CD1c-positive myeloid dendritic cell (primary cell): ENCODE measurements around the gene ZNF518B.
A peak's percentile ranks its signal among the peaks of the same experiment; 100 is the strongest.
"Not testable (repeated sequence)": the region's sequence is repeated elsewhere in the genome, so short reads cannot be mapped to it uniquely, and the experiment has no call there.

ENCODE experiments used
- DNase-seq: peaks from one replicate; pipeline ENCODE4 v3.0.0-alpha.2; 2016; ENCODE audit errors: extremely low spot score

ZNF518B gene

DNA sequence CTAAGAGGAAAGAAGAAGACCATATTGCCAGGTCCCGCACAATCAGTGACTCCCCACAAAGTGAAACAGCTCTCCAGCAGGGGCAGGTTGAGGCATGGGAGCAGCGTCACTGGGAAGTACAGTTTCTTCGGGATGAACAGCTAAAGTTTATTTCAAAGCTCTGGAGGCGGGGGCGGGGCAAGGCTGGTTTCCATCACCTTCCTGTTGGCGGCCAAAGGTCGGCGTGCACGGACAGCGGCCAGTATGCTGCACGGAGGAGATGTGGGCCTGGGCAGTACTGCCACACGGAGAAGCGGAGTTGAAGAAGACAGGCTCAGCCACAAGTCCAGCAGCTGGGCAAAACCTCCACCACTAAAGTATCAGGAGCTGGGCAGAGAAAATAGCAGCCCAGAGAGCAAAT is 951 bp upstream of the ZNF518B start:
- no peak for DNase-seq

DNA sequence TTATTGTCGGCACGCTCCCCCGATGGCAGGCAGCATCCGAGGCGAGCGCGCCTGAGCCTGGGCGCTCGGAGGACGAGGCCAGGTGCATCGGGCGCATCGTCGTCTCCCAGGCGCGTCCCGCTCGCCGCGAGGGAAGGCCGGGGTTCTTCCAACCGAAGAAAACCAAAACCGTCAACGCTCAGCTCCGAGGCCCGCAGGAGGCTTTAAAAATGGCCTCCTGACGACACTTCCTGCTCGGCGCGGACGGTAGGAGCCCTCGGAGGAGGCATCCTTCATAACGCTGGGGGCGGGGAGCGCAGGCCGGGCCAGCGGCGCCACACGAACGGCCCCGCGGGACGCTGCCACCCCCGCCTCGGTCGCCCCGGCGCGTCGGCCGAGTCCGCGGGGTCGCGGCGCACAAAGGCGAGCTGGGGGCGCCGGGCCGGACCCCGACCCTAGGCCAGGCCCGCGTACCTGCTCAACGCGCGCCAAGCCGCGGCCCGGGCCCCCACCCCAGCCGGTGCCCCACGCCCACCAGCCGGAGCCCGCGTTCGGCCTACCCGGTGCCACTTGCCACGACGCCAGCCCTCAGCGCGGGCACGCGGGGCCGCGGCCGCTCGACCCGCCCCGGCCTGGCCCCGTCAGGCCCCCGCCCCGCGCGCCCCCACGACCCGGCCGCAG is 501 bp downstream of the ZNF518B start:
- DNase-seq, result peak; percentile 61

DNA sequence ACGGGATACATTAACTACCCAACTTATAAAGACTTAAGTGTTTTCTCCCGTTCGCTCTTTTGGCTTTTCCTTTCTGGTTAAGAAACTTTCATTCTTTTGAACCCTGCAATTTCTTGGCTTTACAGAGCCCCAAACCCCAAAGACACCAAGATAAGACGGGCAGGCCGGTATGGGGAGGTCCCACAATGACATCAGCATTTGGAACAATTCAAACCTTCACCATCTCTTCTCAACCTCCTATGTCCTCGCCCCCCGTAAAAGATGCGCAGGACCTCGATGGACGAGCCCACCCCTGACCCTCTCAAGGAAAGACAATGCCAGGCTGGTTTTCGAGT is 999 bp downstream of the ZNF518B start:
- DNase-seq, result no peak

DNA sequence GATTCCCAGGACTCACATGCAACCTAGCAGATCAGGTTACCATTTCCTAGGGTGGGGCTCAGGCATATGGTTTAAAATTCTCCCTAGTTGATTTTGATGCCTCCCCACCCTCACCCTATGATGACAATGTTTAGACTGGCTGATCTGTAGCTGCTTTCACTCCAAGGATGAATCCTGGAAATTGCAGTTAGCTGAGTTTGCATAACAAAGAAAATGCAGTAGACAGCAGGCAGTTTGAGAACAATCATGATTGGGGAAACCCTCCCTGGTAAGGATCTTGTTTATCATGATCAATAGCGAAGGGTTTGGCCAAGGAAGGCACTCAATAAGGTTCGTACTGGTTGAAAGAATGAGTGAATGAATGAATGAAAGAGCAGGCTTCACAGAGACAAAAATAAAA is 2.1 kb downstream of the ZNF518B start:
- DNase-seq, result no peak

DNA sequence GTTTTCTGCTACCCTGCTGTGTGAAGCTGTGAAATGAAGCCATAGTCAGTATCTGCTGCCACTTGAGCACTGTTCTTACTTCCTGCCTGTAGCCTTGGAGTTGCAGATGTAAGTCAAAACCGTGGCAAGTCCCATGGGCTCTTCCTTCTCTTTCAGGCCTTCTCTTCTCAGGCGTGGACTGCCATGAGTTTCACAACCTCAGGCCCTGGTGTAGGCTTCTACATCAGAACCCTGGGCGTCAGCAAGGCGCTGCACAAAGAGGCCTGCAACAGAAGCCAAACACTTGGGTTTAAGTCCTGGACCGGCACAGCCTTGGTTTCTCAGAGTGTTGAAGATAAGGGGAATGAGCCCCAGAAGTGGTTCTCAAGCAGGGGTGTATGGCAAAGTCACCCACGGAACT is 2.5 kb downstream of the ZNF518B start:
- no peak for DNase-seq

DNA sequence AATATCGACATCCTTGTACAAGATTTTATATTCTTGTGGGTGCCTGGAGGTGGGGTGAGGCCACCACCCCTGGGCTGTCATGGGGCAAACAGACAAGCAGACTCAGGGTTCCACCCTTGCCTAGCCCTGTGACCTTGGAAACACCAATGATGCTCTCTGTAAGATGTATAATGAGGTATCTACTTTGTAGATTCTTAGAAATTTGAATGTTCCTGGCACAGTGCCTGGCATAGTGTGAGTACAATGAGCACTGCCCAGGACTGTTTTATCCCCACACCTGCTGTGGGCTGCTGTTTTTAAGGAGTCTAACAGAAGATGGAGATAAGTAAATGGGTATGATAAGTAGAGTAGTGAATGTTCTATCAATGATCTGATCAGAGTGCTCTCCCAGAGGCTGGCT is 3.1 kb downstream of the ZNF518B start:
- DNase-seq, result no peak

DNA sequence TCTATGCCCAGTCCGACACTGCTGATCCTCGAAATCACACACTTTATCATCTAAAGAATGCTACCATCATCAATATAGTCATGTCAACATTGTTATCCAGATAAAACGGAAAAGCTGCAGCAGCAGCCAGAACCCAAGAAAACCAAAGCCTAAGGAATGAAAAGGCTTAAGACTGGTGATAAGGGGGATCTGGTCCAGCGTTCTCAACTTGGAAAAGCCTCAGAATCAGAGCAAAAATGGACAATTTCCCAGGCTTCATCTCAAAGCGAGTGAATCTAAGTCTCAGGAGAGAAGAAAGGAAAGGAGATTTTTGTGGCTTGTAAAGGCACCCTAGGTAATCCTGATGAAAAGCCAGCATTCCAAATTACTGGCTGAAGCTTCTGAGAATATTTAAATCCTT is 8.2 kb downstream of the ZNF518B start:
- no peak for DNase-seq

DNA sequence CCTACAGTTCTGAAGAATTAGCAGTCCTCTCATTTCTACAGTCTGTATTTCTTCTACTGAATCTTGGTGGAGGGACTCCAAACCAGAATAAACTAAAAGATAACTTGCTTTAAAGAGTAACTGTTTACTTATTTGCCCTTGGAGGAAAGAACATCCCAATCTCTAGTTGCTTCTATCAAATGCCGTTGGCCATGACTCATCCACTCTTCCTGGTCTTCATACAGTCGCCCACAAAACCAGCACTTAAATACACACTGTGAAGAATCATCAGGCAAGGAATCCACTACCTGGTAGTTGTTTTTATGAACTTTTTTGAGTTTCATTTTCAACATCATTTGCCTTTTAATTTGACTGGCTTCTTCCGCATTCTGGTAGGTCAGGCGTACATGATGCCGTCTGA is 14.2 kb downstream of the ZNF518B start:
- no peak for DNase-seq

DNA sequence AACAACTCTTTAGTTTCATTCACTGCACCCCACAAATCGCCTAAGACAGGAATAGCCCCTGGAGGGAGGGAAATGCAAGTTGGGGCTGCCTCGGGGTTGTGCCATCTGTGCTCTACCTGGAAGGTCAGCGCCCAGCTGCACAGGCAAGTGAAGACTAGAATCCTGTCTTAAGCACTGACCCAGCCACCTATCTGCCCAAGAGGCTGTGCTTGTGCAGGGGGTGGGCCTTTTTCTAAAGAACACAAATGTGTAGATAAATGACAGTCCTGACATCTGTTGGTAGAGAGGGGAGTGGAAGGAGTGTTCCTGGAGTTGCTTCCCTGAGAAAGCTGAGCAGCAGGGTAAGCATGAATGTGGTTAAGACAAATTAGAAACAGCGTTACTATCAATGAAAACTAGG is 15.7 kb downstream of the ZNF518B start:
- DNase-seq, result no peak

DNA sequence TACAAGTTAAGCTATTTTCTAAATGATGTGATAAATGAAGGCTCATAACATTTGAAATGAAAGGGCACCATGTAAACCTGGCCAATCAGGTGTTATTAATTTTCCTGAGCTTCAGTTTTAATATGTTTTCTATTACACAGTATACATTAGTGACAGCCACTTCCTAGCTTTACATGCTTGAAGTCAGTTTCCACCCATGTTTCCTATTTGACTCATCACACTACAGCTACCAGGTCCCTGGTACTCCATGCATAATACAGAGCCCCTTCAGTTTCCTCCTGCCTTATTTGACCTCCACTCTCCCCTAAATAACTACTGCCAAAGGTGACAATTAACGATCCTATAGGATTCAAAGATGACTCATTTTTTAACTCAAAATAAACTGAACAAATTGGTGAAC is 18.3 kb downstream of the ZNF518B start:
- DNase-seq, result no peak

DNA sequence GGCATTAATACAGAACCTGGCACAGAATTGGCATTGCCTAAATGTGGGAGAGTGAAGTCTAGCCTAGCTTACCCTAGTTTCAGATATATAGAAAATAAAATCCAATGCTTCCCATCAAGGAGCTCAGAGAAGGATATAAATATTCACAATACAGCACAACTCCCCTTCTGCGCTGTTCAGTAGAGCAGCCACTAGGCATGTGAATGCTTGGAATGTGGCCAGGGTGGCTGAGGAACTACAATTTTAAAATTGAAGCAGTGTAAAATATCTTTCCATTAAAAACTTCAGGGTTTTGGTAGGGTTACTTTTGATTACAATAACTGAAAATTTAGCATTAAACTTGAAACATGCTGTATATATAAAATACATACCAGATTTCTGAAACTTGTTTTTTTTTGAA is 19.5 kb downstream of the ZNF518B start:
- DNase-seq, result no peak

DNA sequence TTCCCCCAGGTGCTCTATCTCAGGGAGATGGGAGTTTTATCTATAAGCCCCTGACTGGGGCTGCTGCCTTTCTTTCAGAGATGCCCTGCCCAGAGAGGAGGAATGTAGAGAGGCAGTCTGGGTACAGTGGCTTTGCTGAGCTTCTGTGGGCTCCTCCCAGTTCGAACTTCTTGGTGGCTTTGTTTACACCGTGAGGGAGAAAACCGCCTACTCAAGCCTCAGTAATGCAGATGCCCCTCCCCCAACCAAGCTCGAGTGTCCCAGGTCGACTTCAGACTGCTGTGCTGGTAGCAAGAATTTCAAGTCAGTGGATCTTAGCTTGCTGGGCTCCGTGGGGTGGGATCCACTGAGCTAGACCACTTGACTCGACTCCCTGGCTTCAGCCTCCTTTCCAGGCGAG is 29.5 kb downstream of the ZNF518B start:
- not testable (repeated sequence) for DNase-seq

DNA sequence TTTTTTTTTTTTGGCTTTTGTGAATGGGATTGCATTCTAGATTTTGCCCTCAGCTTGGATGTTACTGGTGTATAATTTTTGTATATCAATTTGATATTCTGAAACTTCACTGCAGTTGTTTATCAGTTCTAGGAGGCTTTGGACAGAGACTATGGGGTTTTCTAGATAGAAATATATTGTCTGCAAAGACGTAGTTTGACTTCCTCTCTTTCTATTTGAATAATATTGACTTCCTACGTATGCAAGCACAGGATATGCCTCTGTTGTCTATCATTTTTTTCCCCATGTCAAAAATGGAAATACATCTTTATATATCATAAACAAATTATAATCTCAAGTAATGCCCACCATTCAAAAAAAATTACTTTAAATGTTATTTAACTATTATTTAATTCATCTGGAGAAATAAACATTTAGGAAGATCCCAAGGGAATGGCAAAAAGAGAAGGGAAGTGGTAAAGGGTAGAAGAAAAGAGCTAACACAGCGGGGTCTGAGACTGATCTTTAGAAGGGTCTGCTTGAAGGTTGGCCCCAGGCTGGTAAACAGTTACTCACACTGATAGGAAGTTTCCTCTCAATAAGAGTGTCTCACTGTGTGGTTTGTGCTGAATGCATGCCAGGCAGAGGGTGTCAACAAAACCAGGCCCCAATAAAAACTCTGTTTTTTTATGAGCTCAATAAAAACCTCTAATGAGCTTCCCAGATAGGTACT is 35.7 kb downstream of the ZNF518B start:
- DNase-seq, result no peak

DNA sequence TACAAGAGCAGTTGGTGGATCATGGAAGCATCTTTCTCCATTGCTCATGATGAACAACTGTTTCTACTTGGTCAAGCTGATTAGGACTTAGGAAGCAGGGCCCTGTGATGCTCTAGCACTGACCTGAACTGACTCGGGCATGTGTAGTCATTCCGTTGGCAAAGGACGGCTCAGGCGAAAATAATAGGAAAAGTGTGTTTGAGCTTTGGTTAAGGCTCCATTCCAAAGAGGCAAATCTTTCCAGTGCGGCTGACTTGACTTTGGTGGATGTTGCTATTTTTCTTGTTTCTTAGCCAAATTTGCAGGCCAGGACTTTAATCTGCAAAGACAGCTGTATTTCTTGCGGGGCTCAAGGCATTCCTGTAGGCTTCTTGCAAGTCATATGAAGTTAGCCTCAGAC is 39.5 kb downstream of the ZNF518B start:
- no peak for DNase-seq

DNA sequence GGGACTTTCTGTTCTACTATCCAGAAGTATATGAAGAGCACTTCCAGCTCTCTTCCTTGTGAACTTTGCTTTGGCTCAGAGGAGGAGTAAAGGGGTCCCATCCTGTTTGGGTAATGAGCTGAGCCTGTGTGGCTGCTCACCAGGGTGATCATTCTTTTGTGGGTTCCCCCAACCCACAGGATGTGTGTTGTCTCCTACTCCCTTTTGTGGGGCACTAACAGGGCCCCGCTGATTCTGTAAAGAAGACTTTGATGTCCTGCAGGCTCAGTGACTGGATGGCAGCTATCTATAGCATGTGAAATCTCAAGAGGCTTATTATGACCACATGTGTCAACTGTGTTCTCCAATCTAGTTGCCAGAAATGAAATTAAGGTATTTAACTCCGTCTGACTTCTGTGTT is 40.8 kb downstream of the ZNF518B start:
- no peak for DNase-seq

DNA sequence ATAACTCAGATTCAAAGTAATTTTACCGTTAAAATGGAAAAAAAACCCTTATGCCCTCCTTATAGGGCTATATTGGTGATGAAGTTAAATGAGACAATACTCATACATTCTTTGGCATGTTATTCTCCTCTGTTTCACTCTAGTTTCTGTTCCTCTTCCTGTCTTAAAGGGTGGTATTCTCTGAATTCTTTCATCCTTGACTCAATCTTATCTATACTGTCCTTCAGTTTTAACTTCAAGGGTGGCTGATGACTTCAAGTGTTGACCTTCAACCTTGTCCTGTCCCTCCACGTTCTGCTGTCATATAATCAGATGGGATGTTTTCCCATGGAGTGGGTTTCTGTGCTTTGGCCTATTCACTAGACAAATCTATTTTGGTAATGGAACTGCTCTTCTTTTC is 44.0 kb downstream of the ZNF518B start:
- DNase-seq, result peak; percentile 4

DNA sequence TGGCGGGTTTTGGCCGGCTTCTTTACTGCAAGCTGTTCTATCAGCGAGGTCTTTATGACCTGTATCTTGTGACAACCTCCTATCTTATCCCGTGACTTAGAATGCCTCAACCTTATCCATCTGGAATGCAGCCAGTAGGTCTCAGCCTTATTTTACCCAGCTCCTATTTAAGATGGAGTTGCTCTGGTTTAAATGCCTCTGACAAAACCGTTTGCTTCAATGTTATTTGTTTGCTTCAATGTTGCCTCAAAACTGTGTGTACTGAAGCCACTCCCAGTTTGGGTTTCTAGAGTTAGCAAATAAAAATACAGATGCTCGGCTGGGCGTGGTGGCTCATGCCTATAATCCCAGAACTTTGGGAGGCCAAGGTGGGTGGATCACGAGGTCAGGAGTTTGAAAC is 51.6 kb downstream of the ZNF518B start:
- no peak for DNase-seq

DNA sequence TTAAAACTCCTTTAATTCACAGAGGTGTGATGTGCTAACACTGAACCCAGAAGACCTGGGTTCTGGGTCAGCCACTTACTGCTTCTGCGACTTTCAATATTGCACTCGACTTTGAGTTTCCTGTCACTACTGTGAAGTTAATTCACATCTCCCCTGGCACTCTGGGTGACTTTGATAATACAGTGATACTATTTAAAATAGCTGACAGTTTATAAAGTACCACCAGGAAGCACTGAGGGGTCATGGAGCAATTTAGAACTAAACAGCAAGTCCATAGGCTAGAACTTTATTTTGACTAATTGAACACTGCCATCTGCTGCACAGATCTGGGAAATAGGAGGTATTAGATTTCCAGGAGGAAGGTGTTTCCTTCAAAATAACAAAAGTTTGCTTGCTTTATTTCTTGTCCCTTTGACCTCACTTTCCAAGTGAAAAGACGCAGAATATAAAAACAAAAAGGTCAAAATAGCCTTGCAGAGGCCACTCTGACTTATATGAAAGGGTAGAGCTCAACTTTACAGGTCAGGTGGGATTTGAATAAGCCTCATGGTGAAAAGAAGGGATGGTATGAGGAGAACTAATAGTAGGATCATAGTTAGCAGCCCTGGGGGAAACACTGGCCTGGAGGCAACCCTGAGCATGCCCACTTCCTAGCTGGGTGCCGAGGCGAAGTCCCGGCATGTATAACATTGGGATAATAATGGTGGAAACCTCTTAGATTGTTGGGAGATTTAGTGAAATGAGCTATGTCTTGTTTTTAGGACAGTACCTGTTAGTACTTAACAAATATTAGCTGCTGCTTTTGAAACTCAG is 53.4 kb downstream of the ZNF518B start:
- DNase-seq, result peak; percentile 53

DNA sequence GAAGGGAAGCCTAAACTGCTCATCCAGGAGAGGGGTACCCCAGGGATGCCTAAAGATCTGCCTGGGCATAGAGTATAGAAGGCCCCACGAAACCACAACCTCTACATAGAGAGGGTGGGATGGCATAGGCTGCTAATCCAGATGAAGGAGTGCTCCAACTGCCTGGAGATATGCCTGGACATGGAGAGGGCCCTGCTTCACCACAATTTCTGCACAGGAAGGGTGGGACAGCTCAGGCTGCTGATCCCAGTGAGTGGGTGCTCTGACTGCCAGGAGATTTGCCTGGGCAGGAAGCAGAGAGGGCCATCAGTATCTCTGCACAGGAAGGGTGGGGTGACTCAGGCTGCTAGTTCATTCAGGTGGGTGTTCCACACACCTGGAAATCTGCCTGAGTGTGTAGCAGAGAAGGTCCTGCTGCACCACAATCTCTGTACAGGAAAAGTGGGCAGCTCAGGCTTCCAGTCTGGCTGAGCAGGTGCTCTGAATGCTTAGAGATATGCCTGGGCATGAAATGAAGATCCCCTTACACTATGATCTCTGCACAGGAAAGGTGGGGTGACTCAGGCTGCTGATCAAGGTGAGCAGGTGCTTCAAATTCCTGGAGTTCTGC is 61.1 kb downstream of the ZNF518B start:
- no peak for DNase-seq
